ENCODE data around the gene POU3F1. TPM values are rescaled to one million over a fixed set of nuclear protein-coding genes. Genes with fewer than 3 reads are reported as not detected.

POU3F1 gene
- total RNA-seq, 4 donors from 2014 or later, result 0.19 TPM; not detected in 3

DNA sequence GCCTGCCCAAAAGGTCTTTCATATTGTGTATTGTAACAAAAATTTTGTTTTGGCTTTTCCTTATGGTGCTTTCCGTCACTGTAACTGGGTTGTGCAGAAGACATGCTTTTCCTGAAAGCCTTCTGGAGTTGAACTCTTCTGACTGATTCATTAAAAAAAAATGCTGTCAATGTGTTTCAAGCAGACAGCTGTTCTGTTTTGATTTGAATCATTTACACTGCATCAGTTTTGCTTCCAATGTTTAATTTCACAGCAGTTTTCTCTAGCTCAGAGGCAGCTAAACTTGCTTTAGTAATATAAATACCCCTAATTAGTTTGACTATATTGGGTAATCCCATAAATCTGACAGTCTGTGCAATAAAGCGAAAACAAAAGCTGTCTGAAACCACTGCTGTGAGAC lies 26.2 kb downstream of the POU3F1 start:
- DNase-seq (ENCODE audit: low spot score), result no peak
- ATAC-seq (ENCODE audit: low FRiP score), result no peak
- TF ChIP-seq, protein P1, sequence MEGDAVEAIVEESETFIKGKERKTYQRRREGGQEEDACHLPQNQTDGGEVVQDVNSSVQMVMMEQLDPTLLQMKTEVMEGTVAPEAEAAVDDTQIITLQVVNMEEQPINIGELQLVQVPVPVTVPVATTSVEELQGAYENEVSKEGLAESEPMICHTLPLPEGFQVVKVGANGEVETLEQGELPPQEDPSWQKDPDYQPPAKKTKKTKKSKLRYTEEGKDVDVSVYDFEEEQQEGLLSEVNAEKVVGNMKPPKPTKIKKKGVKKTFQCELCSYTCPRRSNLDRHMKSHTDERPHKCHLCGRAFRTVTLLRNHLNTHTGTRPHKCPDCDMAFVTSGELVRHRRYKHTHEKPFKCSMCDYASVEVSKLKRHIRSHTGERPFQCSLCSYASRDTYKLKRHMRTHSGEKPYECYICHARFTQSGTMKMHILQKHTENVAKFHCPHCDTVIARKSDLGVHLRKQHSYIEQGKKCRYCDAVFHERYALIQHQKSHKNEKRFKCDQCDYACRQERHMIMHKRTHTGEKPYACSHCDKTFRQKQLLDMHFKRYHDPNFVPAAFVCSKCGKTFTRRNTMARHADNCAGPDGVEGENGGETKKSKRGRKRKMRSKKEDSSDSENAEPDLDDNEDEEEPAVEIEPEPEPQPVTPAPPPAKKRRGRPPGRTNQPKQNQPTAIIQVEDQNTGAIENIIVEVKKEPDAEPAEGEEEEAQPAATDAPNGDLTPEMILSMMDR (IDR thresholded peaks at IDR 0.05), result no peak

DNA sequence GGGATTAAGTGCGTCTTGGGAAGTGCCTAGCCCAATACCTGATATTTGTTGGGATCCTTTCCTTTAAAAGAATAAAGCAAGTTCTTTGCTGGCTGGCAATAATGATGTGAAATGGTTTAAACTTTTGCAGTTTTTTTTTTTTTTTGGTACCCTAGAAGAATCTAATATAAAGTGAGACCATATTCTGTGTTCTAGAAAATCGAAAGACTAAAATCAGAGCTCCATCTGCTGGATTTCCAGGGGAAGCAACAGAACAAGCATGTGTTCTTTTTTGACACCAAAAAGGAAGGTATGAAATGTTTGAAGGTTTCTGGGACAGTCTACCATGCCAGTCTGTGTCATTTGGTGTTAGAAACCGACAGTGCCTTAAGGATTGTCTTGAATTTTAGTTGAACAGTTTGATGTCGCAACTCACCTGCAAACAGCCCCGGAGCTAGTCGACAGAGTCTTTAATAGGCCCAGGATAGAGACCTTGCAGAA lies 27.7 kb downstream of the POU3F1 start:
- TF ChIP-seq, protein P1 (IDR thresholded peaks at IDR 0.05), result no peak
- no peak for DNase-seq (ENCODE audit: low spot score)
- ATAC-seq (ENCODE audit: low FRiP score), result no peak

DNA sequence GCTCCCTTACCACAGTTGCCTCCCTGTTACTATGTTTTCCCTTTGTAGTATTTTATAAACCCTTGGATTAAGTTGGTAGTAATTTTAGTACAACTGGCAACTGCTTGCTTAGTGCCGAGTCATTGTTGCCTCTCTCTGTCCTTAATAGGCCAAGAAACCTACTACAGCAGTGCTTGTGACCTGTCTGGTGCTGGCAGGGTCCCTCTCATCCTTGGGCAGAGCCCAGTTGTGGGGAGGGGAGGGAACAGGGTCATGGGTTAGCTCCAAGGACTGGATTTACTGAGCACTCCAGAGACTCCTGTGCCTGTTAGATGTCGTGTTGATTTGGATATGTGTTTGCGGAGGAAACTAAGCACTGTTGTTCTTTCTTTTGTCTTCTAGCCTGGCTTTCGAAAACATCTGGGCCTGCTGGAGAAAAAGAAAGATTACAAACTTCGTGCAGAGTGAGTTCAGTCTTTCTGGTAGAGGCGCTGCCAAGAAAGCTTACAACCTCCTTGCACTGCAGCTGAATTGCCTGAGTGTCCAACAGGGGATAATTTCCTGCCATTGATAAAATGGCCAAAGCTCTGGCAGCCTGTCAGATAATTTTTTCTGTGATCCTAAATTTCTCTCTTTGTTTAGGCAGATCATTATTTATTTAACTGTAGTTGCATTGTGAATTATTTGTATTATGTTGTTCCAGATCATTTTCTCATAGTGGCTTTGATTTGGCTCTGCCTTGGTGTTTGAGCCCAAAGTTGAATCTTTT lies 30.4 kb downstream of the POU3F1 start:
- ATAC-seq (ENCODE audit: low FRiP score), result no peak
- TF ChIP-seq, protein P1 (IDR thresholded peaks at IDR 0.05), result no peak
- DNase-seq (ENCODE audit: low spot score), result no peak

DNA sequence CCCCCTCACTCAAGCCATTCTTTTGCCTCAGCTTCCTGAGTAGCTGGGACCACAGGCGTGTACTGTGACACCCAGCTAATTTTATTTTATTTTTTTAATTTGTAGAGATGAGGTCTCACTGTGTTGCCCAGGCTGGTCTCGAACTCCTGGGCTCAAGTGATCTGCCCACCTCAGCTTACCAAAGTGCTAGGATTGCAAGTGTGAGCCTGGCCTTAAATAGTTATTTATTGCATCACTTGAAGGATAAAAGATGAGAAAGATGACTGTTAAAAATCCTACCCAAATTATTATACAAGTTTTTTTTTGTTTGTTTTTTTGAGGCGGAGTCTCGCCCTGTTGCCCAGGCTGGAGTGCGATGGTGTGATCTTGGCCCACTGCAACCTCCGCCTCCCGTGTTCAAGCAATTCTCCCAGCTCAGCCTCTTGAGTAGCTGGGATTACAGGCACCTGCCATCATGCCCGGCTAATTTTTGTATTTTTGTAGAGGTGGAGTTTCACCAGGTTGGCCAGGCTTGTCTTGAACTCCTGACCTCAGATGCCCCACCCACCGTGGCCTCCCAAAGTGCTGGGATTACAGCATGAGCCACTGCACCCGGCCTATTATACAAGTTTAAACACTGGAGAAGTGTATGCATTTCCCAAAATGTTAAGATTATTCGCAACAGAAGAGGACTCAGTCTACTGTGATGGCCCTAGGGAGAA lies 31.7 kb downstream of the POU3F1 start:
- no peak for DNase-seq (ENCODE audit: low spot score)
- no peak for ATAC-seq (ENCODE audit: low FRiP score)
- TF ChIP-seq, protein P1 (IDR thresholded peaks at IDR 0.05), result no peak

DNA sequence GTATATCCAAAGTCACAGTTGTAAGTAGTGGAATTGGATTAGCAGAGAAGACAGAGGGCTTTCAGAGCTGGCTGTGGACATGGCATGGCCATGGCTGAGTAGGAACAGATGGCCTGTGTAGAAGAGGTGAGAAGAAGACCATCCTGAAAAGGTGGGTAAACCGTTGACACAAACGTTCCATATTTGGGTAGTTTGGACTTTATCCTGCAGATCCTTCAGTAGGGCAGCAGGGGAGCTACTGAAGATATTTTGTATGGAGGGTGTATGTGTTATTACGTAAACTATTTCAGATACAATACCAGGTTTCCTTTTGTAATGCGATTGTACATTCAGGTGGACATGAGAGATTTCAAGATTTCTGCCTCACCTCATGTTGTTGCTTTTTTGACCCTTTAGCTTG lies 32.4 kb downstream of the POU3F1 start:
- TF ChIP-seq, protein P1 (IDR thresholded peaks at IDR 0.05), result no peak
- ATAC-seq (ENCODE audit: low FRiP score) (no peak), DNase-seq (ENCODE audit: low spot score) (no peak)

DNA sequence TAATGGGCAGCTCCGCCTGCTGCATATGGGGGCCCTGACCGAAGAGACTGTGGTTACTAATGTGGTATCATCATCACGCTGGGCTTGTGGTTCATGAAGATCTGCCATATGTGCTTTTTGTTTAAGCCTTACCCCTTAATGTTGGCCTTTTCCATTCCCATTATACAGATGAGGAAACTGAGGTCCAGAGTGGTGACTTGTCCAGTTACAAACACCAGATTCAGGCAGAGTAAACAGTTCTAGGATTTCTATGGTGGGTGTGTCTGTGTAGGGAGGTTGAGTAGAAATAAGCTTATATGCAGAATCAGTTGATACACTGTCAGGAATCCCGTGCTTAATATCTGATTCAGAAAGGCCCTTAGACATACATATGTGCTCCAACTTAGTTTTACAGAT lies 33.4 kb downstream of the POU3F1 start:
- DNase-seq (ENCODE audit: low spot score), result no peak
- TF ChIP-seq, protein P1 (IDR thresholded peaks at IDR 0.05), result no peak
- ATAC-seq (ENCODE audit: low FRiP score), result no peak

Data from omental fat pad (tissue), 4 donors.